Fibroblast of villous mesenchyme (primary cell): Measurements from ENCODE around the gene BRME1. TPM values are rescaled to one million over a fixed set of nuclear protein-coding genes. Genes with fewer than 3 reads are reported as not detected.
A peak's percentile ranks its signal among the peaks of the same experiment; 100 is the strongest.

Experiments
- DNase-seq: peaks from one replicate; pipeline ENCODE4 v3.0.0-alpha.2; 2010; ENCODE audit warnings: low read depth
- H3K4me3 ChIP-seq: 2 replicates; pipeline ENCODE4 v1.5.1; 2011; ENCODE audit warnings: low read depth, mild to moderate bottlenecking, low read length
- total RNA-seq: library from RNA; depleted of rRNA; stranded (reverse); fragments of >200 nt; gene quantifications from 2 replicates; pipeline ENCODE4 v1.2.3, GENCODE V29; 2012
- TF ChIP-seq, protein P1 (sequence below): IDR thresholded peaks from 2 replicates; pipeline ENCODE4 v1.5.1; 2012; ENCODE audit warnings: low read depth, mild to moderate bottlenecking, low read length; ENCODE audit not compliant: insufficient read depth

BRME1 gene
- total RNA-seq, 1 donor = 0.43 TPM

DNA sequence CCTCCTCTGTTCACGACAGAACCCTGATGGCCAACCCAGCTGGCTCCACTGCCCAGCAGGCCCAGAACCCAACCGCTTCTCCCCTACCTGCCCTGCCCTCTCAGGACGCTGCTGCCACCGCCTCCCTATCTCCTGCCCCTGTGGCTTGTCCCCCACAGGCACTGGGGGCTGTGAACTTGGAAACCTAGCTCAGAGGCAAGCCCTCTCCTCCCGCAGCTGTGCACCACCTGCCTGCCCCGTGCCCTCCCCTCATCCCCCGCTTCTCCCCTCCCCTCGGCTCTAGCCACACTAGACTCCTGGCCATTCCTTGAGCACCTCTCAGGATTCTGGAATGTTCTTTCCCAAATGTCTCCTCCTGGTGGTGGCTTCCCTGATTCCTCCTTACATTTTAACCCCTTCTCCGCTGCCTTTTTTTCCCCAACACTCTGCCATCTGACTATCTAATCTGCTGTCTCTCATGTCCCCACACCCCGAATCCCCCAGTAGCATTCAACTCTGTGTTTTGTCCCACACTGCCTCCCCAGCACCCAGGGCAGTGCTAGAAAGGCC is 22.3 kb downstream of the BRME1 start:
- TF ChIP-seq, protein P1, sequence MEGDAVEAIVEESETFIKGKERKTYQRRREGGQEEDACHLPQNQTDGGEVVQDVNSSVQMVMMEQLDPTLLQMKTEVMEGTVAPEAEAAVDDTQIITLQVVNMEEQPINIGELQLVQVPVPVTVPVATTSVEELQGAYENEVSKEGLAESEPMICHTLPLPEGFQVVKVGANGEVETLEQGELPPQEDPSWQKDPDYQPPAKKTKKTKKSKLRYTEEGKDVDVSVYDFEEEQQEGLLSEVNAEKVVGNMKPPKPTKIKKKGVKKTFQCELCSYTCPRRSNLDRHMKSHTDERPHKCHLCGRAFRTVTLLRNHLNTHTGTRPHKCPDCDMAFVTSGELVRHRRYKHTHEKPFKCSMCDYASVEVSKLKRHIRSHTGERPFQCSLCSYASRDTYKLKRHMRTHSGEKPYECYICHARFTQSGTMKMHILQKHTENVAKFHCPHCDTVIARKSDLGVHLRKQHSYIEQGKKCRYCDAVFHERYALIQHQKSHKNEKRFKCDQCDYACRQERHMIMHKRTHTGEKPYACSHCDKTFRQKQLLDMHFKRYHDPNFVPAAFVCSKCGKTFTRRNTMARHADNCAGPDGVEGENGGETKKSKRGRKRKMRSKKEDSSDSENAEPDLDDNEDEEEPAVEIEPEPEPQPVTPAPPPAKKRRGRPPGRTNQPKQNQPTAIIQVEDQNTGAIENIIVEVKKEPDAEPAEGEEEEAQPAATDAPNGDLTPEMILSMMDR = peak; percentile 22
- no peak overlapping the region for H3K4me3 ChIP-seq
- DNase-seq = no peak

DNA sequence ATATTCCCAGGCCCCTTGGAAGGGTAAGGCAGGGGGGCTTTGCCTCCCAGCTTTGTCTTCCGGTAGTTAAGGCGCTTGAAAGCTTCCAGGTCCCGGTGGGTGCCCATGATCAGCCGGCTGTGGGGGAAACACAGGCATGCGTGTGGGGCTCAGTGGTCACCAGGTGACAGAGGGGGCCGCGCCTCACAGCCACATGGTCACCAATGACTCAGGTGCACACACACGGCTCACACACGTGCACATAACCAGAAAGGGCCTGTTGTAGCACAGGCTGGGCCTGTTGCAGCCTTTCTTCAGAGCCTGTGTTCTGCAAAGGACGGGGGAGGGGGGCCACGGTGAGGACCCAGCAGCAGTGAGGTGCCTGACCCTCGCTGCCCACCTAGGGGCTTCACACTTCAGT is 23.1 kb downstream of the BRME1 start:
- TF ChIP-seq, protein P1 = no peak
- no peak for DNase-seq
- no peak overlapping the region for H3K4me3 ChIP-seq

DNA sequence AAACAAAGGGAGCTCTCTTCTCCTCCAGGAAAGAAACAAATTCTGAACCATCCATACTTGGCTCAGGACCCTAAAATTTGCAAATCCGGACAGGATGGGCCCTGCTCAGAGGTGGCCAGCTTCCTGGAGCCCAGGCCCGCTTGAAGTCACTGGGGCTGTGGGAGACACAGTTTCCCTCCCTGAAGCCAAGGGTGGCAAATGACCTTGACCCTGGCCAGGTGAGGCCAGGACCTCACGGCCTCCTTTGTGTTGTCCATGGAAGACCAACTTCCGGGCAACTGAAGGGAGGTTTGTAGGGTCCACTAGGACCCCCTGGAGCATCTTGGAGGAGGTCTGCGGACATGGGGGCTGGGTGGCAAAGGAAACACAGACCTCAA is 23.5 kb downstream of the BRME1 start:
- DNase-seq = no peak
- TF ChIP-seq, protein P1 = no peak
- no peak overlapping the region for H3K4me3 ChIP-seq

DNA sequence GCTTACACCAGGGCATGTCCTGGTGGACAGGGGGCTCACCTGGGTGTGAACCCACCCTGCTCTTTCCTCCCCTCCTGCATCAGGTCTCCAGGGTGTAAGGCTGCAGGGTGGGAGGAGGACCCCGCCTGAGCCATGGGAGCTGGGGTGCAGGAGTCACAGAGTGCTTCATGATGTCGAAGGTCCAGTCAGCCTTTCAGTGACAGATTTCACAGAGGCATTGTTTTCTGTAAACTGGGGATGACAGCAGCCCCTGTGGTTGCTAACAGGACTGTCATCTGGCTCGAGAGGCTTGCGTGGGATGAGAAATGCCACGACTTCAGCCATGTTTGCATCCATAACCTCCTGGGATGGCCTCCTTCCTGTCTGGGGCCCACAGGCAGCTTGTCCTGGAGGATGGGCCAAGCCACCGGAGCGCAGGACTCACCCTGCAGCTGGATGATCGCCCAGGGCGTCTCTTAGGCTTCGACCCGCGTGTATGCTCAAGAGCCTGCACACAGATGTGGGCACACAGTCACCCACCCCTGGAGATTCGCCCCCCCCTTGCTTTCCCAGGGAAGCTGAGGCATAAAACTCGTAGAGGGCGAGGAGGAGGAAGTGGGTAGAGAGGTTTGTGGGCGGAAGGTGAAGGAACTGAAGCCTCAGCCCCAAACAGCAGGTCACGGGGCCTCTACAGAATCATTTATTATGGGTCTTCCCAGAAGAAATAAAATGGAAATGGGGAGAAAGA is 24.1 kb downstream of the BRME1 start:
- TF ChIP-seq, protein P1 = no peak
- H3K4me3 ChIP-seq = no peak overlapping the region
- DNase-seq = peak; percentile 40

DNA sequence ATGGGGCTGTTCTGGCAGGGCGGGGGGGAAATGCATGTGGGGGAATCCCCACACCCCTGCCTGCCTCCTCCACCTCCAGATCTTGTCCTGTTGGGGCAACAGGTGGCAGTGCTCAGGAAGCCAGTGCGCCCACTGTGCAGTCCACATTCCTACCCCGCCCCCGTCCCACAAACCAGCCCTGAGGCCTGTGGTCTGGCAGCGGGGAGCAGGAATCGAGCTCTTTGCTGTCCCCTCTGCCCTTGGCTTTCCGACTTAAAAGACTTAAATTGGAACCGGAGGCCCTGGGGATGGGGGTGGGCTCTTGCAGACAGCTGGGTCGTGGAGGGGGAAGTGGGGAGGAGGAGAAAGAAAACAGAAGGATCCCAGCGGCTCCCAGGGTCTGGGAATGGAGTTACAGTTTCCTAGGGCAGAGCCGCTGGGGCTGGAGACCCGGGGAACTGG is 24.6 kb downstream of the BRME1 start:
- H3K4me3 ChIP-seq = no peak overlapping the region
- DNase-seq = peak; percentile 19
- TF ChIP-seq, protein P1 = no peak

DNA sequence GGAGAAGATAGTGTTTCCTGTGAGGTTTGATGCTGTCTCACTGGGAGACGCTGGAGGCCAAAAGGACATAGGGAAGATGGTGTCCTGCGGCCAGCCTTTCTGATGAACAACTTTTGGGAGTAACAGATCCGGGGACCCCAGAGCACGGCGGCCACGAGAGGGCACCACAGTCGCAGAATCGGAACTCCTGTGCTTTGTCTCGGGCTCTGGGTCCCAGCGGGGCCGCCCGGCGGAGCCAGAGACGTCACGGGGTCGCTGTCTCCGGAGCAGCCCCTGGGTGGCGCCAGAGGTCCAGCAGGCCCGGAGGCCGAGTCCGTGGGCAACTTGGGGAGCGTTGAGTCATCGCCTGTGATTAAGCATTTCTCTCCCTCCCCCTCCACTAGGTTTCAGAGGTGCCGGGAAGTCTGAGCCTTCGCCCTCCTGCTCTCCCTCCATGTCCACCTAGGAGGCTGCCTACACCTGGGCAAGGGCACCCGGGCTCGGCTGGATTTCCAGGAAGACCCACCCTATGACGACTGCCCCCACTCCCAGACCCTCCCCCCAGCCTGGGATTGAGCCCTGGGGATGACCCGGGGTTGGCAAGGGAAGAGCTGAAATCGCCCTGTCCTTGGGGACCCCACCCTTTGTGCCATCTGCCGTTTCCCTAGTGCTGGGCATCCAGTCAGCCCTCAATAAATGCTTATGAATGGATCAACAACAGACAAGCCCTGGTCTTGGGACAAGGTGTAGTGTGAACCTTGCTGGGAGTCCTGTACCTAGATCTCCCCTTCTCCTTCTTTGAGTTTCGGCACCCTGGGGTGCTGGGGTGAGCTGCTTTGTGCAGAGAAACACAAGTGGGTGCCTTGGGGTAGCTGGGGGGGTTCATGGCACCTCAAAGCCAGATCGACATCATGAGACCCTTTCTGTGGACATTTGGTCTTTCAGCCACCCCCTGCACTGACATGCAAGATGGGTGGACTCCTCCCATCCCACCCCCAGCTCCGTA is 25.6 kb downstream of the BRME1 start:
- H3K4me3 ChIP-seq = peak overlapping the region; percentile 25
- peak; percentile 96 for DNase-seq
- TF ChIP-seq, protein P1 = peak; percentile 99
